ENCODE results near the gene IL25. TPM values are rescaled to one million over a fixed set of nuclear protein-coding genes. Genes with fewer than 3 reads are reported as not detected.

Gene IL25
- total RNA-seq, 1 experiment from 2014 or later, result not detected

- CTCF ChIA-PET, result no interaction called here
- ATAC-seq (no peak), DNase-seq (ENCODE audit: low read depth, low spot score) (no peak)
- H3K36me3 ChIP-seq (ENCODE audit: control insufficient read depth, insufficient read depth, low read length), result no peaks in the 10 kb centered on the region
- H3K27ac ChIP-seq (ENCODE audit: low read length), result no peak overlapping the region
- in situ Hi-C loops (cut with HindIII; ENCODE audit: low pct_unique_long_range_greater_than_20kb, low sequenced_read_pairs) (no loop called here), intact Hi-C loops (cut with micrococcal nuclease; ENCODE audit: unreplicated experiment) (no loop called here)
- BruUV-seq (replicated peaks), result no TSS peak
- TF ChIP-seq SIN3A (IDR thresholded peaks at IDR 0.05; ENCODE audit: borderline replicate concordance, insufficient read depth, low read depth, low read length) (no peak), REST (IDR thresholded peaks at IDR 0.05; ENCODE audit: insufficient read depth in 1 of 2, low read depth in 2 of 2, low read length in 1 of 2) (no peak), CTCF (IDR thresholded peaks at IDR 0.05) (no peak), POLR2AphosphoS5 (IDR thresholded peaks at IDR 0.05; ENCODE audit: low read depth, low read length) (no peak), TCF7L2 (IDR thresholded peaks at IDR 0.05; ENCODE audit: low read depth, low read length) (no peak)
- H3K27me3 ChIP-seq (ENCODE audit: control insufficient read depth, insufficient read depth, low read length), result peaks cover 6% of the 10 kb centered on the region; the same call in 1 of the 2 replicates
- H3K4me3 ChIP-seq (ENCODE audit: low read depth in 2 of 2, low read length in 2 of 2), result no peak overlapping the region
- no peaks in the 10 kb centered on the region for H3K9me3 ChIP-seq (ENCODE audit: control insufficient read depth, insufficient read depth, low read depth, low read length)
- POLR2A ChIA-PET, result no interaction called here
- H3K4me1 ChIP-seq (ENCODE audit: control insufficient read depth, insufficient read depth, low read length), result no peaks in the 10 kb centered on the region
Observed at GRCh38 chr14:23358553-23359166, 13.9 kb upstream of the IL25 start.

- peaks cover 6% of the 10 kb centered on the region; the same call in 1 of the 2 replicates for H3K27me3 ChIP-seq (ENCODE audit: control insufficient read depth, insufficient read depth, low read length)
- no peaks in the 10 kb centered on the region for H3K9me3 ChIP-seq (ENCODE audit: control insufficient read depth, insufficient read depth, low read depth, low read length)
- no TSS peak for BruUV-seq (replicated peaks)
- TF ChIP-seq TCF7L2 (IDR thresholded peaks at IDR 0.05; ENCODE audit: low read depth, low read length) (no peak), POLR2AphosphoS5 (IDR thresholded peaks at IDR 0.05; ENCODE audit: low read depth, low read length) (no peak), REST (IDR thresholded peaks at IDR 0.05; ENCODE audit: insufficient read depth in 1 of 2, low read depth in 2 of 2, low read length in 1 of 2) (no peak), SIN3A (IDR thresholded peaks at IDR 0.05; ENCODE audit: borderline replicate concordance, insufficient read depth, low read depth, low read length) (no peak), CTCF (IDR thresholded peaks at IDR 0.05) (no peak)
- in situ Hi-C loops (cut with HindIII; ENCODE audit: low pct_unique_long_range_greater_than_20kb, low sequenced_read_pairs) (no loop called here), intact Hi-C loops (cut with micrococcal nuclease; ENCODE audit: unreplicated experiment) (no loop called here)
- DNase-seq (ENCODE audit: low read depth, low spot score), result no peak
- no peaks in the 10 kb centered on the region for H3K36me3 ChIP-seq (ENCODE audit: control insufficient read depth, insufficient read depth, low read length)
- no peak overlapping the region for H3K4me3 ChIP-seq (ENCODE audit: low read depth in 2 of 2, low read length in 2 of 2)
- H3K27ac ChIP-seq (ENCODE audit: low read length), result no peak overlapping the region
- CTCF ChIA-PET, result no interaction called here
- POLR2A ChIA-PET, result no interaction called here
- no peak for ATAC-seq
- H3K4me1 ChIP-seq (ENCODE audit: control insufficient read depth, insufficient read depth, low read length), result no peaks in the 10 kb centered on the region
Observed at GRCh38 chr14:23359167-23359626, 13.4 kb upstream of the IL25 start.
